DMS53 treated with DMSO at 0.1 percent for 48 hours (cell line): ENCODE data around the gene TM9SF3.
A peak's percentile ranks its signal among the peaks of the same experiment; 100 is the strongest.
"Not testable (repeated sequence)": the region's sequence is repeated elsewhere in the genome, so short reads cannot be mapped to it uniquely, and the experiment has no call there.

Source experiments
- DNase-seq: peaks from one replicate; lab custom pipeline; 2025; ENCODE audit not compliant: unreplicated experiment; lab: John Stamatoyannopoulos, UW

Gene TM9SF3

DNA sequence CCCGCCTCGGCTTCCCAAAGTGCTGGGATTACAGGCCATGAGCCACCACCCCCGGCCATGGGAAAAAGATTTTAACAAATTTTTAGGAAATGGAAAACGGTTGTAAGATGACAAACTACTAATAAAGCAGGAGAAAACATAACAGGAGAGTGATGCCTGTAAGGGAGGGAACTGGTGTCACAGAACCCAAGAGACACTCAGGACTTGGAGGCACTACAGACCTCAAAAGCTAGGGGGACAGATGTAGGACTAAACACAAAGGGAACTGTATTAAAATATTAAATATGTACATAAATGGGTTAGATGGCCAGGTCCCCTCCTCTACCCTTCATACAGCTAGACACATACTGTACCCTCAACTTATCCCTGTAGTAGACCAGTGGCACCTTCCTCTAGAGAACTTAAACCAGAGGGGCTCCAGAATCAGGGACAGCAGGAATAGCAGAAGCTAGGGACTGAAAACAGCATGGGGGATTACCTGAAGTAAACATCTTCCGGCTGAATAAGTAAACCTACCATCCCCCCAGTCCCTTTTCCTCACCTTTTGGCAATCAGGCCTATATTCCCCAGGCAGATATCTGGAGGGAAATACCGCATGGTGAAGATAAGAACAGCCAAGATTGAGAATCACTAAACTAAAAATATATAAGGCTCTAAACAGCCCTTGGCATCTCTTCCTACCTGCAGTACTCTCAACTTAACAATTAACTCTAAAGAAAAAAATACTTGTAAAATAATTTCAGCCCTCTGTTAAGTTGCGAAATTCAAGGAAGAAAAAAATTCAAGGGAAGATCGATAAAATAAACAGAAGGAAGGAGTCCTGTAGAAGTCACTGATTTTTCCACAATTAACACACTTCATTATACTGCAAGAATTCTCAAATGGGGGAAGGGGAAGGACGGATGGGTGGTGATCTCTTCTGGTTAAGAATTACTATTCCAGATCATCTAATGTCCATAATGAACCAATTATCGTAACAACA, 15.5 kb downstream of the TM9SF3 start:
- DNase-seq = no peak

DNA sequence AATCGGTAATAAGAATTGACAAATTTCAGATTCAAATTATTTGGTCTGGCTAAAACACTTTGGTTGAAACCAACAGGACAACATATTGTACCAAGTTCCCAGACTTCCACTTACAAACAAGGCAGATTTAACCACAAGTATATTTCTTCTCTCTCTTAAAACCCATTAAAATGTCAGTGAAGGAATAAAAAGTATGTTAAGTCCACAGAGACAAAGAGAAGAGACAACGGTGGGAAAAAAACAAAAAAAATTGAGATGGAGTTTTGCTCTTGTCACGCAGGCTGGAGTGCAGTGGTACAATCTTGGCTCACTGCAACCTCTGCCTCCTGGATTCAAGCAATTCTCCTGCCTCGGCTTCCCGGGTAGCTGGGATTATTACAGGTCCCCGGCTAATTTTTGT, 16.3 kb downstream of the TM9SF3 start:
- DNase-seq = no peak

DNA sequence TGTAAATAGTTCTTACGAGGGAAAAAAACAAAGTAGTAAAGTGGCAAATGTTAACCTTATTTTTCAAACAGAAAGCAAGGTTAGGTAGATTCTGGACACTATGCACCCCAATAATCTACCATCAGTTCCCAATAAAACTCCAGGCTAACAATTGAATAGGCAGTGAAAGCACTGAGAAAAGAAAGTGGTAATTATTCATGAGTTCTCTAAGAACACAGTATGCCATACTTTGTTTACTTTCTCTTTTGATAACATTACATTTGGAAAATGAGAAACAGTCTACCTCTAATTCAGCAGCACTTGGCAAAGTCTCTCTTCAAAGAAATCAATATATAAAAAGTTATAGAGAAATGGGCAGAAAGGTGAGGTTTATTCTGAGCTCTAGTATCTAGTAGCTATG, 18.4 kb downstream of the TM9SF3 start:
- DNase-seq = no peak

DNA sequence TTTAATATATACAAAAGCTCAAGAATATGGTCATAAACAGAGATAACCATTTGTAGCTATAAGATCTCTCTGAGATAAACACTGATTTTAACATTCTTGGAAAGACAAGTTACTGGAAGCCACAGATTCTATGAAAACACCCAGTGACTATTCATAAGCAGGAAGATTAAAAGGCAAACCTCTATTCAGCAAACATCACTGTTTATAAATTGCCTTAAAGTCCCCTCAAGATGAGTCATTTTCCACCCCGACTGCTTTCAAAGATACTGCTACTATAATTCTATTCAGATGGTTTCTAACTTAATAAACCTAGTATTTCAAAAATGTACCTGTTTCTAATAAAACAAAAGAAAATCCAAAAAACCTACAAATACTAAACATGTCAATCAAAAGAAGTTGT, 21.0 kb downstream of the TM9SF3 start:
- no peak for DNase-seq

DNA sequence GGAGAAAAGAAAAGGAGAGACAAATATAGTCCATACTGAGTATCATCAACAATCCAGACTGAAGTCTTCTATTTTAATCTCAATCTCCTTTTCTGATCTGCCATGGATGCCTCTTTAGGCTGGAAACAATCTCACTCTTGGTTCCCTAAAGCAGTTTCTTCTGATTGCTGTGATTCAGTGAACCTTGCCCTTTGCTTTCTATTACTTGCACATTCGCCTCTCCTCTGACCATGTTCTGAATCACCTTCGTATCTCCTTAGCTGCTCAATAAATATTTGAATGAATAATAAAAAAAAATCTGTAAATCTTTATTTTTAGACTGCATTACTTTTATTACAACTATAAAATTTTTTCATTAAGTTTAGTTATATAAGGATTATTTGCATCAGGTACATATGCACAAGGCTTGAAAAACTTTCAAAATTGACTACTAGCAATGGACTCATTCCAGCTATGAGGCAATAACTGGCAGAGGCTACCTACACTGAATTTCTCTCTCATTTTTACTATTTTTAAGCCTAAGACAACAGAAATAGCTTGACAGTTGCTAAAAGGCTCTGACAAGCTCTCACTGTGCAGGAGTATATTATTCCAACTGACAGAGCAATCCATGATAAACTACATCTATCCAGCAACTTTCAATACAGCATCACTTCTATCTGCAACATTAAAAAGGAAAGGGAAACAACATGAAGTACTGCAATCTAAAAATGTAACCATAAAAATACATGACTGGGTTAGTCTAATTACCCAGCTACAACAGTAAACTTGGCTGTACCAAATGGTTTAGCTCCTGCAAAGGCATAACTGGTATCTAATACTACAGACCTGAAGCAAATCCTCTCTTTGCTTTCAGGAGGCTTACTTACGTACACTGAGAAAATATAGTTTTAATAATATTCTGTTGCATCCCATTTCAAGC, 25.6 kb downstream of the TM9SF3 start:
- DNase-seq = no peak

DNA sequence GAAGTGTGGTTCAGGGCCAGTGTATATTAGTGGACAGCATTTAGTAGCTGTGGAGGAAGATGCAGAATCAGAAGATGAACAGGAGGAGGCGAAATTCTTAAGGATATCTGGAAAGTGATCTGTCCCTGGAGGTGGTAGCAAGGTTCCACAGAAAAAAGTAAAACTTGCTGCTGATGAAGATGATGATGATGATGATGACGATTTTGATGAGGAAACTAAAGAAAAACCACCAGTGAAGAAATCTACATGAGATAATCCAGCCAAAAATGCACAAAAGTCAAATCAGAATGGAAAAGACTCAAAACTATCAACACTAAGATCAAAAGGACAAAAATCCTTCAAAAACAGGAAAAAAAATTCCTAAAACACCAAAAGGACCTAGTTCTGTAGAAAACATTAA, 26.3 kb downstream of the TM9SF3 start:
- DNase-seq = no peak

DNA sequence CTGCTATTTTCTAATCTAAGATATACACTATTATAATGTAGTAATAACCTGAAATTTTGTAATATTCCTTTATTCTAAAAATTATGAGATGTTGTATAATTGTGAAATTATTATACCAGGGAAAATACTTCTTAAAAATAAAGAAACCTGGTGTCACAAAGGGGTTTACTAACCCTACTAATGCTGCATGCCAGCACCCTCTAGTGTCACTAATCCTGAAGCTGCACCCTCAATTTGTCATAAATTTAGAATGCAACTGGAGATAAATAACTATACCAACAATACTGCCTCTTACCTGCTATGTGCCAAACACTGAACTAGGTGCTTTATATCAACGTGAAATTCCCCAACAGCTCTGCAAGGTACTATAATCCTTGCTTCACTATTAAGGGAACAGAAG, 30.8 kb downstream of the TM9SF3 start:
- DNase-seq = no peak

DNA sequence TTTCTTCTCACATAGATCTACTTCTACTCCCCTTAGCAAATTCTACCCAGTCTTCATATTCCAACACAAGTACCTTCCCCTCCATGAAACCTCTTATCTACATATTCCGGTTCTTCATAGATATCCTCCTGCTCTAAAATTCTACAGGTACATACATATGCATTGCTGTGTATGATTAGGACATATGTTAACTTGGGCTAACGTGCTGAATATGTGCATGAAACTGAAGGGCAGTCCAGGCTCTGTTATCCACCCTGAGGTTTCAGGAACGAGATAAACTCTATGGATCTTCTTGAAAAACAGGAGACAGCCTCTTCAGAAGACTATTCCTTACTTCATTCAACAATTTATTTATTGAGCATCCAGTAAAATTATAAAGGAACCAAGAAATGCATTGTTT, 31.5 kb downstream of the TM9SF3 start:
- DNase-seq = no peak

DNA sequence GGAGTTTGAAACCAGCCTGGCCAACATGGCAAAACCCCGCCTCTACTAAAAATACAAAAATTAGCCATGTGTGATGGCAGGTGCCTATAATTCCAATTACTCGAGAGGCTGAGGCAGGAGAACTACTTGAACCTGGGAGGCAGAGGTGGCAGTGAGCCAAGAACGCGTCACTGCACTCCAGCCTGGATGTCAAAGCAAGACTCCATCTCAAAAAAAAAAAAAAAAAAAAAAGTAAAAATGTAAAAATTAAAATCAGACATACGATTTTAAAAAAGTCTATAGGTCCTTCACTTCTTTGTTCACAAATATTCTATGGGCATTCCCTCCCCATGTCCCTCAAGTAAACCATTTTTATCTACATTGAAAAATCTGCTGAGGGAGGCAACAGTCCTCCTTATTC, 38.2 kb downstream of the TM9SF3 start:
- no peak for DNase-seq

DNA sequence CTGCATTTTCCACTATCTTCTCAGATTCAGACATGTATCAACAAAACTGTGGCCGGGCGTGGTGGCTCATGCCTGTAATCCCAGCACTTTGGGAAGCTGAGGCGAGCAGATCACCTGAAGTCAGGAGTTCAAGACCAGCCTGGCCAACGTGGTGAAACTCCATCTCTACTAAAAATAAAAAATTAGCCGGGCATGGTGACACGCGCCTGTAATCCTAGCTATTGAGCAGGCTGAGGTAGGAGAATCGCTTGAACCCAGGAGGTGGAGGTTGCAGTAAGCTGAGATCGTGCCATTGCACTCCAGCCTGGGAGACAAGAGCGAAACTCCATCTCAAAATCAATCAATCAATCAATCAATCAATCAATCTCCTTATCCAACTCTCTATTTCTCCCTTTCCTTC, 41.3 kb downstream of the TM9SF3 start:
- not testable (repeated sequence) for DNase-seq

DNA sequence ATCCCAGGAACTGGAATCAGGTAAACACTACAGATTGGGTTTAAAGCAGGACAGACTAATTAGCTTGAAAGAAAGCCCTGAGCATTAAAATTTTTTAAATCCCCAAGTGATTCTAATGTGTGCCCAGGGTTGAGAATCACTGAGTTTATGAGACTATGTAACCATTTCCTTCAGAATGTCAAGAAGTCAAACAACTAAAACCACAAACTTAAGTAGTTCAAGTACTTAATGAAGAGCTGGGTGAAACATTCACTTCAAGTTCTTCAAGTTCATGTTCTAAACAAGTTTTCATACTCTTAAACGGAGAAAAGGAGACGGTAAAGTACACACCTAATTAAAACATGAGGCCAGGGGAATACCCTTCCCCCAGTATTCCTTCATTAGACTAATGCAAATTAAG, 44.9 kb downstream of the TM9SF3 start:
- no peak for DNase-seq

DNA sequence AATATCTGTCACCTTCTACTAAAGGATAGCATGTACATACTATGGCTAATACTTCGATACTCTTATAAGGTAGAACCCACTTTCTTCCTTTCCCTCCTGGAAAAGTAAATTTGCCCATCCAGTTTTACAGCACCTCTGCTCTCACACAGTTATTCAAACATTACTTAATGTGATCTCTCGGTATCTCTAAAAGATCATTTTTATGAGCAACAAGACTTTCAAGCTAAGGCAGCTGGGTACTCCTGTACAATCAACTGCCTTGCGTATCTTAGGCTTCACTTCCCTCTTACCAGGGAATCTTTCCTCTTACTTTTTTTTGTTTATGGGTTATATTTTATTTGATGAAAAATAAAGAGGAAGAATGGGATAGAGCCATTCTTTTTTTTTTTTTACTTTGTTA, 46.6 kb downstream of the TM9SF3 start:
- DNase-seq = no peak

DNA sequence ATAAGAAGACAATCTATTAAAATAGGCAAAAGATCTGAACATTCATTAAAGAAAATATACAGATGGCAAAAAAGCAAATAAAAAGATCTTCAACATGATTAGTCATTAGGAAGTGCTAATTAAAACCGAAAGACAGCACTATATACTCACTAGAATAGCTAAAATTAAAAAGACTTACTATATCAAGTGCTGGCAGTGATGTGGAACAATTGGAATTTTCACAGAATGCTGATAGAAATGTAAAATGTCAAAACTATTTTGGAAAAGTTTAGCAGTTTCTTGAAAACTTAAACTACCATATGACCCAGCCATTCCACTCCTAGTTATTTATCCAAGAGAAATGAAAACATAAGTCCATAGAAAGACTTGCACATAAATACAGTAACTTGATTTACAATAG, 48.1 kb downstream of the TM9SF3 start:
- no peak for DNase-seq

DNA sequence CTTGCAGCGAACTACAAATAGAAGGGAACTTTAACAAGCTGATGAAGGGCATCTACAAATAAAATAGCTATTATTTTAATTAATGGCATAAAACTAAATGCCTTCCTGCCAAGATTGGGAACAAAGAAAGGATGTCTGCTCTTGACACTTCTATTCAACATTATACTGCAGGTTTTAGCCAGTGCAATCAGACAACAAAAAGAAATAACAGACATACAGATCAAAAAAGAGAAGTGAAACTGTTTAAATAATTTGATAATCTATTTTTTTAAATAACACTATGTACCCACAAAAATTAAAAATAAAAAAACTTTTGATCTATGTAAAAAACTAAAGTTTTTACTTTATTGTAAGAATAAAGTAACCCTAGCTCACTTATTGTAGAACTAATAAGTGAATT, 50.7 kb downstream of the TM9SF3 start:
- DNase-seq = no peak

DNA sequence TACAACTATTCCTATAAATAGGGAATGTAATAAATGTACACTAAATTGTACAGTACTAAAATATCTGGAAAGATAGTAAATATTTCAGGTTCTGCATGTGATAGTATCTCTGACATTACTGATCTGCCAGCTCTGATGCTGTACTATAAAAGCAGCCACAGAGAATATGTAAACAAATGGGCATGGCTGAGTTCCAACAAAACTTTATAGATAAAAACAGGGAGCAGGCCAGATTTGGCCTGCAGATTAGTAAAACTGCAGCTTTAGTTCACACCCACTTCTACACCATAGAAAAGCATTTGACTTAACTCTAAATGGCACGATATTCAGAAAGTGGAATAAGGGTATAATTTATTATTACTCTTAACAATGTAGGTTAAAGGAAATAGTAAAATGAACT, 54.3 kb downstream of the TM9SF3 start:
- DNase-seq = no peak

DNA sequence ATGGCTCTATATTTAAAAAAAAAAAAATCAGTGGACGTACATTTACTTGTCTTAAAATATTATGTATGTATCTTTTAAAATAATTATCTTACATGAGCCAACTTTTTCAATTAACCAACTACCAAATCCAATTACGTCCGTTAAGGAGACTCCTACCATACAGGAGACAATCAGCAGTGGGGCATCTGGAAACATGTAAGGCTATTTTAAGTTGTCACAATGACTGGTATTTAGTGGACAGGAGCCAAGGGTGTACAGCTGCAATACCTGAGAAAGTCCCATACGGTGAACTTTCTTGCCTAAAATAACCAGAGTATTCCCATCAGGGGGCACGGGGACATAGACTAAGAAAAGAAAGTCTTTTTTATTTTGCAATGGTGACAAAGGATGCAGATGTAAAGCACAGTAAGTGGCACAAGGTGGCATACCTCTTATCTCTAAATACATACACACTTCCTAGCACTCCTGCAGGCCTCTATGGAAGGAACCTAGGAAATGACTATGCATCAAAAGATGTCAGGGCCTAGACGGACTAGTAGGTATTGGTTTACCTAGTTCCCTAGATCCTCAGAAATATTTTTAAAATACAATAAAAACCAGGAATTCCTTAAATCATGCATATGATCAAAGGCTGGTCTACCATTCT, 57.1 kb downstream of the TM9SF3 start:
- DNase-seq = no peak

DNA sequence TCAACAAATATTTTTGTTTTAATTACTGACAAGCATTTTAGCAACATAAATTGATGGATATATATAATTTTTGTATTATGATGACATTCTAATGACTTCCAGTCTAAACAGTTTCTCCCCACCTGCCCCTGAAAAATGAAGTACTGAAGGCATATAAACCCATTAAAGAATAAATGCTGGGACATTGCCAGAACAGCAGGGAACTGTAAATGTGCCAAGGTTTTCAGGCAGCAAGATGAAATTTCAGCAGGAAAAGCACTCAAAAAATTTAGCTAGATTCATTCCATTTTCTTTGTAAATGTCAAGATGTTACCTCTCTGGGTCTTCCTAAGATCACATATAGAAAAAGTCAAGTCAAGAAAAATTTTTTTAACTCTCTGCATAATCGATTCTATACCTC, 62.1 kb downstream of the TM9SF3 start:
- DNase-seq = no peak

DNA sequence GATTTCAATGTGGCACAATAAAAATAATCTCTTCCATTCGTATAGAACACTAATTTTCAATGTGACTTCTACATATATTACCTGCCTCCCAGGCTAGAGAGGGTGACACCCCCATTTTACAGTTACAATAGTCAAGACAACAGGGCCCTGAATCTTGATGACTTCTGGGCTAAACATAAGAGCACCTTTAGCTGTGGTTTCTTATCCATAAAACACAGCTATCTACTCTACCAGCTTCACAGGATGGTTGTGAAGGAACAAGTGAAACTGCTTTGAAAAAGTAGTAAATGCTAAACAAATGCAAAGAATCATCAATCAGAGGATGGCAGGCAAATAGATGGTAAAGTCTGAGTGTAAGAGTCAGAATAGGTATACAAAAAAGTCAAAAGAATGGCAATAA, 69.5 kb downstream of the TM9SF3 start:
- DNase-seq = no peak

DNA sequence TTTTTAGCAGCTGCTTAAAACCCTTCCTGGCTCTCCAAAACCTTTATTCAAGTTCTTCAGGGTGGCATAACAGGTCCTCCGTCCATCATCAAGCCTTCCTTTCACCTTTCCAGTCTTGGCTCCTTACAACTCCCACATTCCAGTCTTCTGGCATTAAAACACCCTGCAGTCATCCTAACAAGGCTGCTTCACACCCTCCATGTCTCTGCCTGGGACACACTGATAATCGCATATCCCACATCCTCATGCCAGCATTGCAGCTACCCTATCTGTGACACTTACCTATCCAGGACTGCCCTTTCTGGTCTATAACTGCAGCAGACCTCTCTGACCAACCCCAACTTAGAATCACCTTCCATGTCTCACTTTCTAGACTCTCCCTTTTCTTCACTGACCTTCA, 70.5 kb downstream of the TM9SF3 start:
- no peak for DNase-seq

DNA sequence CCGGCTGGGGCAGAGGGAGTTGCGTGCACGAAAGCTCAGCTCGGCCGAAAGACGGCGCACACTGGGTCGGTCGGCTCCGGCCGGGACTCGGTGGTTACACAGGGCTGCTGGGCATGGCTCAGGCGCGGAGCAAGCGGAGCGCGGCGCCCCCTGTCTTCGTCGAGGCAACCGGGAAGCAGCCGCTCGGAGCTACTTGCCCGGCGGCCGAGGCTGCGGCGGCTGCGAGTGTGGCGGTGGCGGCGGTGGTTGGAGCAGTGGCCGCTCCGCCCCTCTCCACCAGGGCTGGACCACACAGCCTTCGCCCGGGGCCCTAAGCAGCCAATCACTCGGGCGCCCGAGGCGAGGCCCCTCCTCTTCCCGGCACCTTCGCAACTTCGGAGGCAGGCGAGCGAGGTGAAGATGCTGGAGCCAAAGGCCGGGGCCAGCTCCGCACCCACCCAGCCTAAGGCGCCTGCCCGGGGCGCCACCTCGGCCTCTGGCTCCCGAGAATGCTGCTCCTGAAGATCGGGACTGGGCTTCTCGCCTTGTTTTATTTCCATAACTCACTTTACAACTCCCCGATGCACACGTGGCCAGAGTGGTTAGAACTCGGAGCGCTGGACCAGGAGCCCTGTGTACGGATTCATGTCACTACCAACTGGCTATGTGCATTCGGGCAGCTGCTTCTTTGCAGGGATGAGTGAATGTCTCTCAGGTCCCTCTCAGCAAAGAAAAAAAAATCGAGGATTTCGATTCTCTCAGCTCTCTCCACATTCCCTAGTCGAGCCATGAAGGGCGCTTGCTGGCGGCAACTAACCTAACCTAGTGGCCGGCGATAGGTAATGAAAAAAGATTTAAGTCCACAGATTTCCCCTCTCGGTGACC, 72.9 kb downstream of the TM9SF3 start, which contains the start of gene TLL2:
TLL2 (minus strand) TSS at position 229 of the 864 bp plus-strand sequence. CDS start 241 bp downstream, outside the sequence.
- peak; percentile 91 for DNase-seq
